Upper lobe of left lung (tissue), 4 donors: Measurements from ENCODE around the gene UQCR10.

Experiments used
- CTCF ChIP-seq, 6 experiments: fragments of 450-650 bp in 4 of 6; fragments of 200-600 bp in 2 of 6; sonication (generic) in 2 of 6; IDR thresholded peaks; one replicate each; pipeline ENCODE4 v1.5.1; 2016 to 2019; ENCODE audit warnings: antibody characterized with exemption in 6 of 6
- EP300 ChIP-seq, 4 donors: sonication (generic); formaldehyde crosslinking; IDR thresholded peaks; one replicate each; pipeline ENCODE4 v1.5.1; 2017; ENCODE audit warnings: antibody characterized with exemption in 4 of 4, control low read depth in 2 of 4
- POLR2AphosphoS5 ChIP-seq, 2 donors: sonication (generic); formaldehyde crosslinking; IDR thresholded peaks; one replicate each; pipeline ENCODE4 v1.5.1; 2017; ENCODE audit warnings: antibody characterized with exemption in 2 of 2

GRCh38 chr22:29726106-29726505 lies 41.1 kb upstream of the UQCR10 start:
- no peak for TF ChIP-seq CTCF (IDR thresholded peaks at IDR 0.05)
- TF ChIP-seq EP300 (IDR thresholded peaks at IDR 0.05): no peak
- TF ChIP-seq POLR2AphosphoS5 (IDR thresholded peaks at IDR 0.05): no peak
